Hematopoietic multipotent progenitor cell treated with erythropoietin and hydrocortisone succinate and interleukin-3 and kit ligand, for 4 days (in vitro differentiated cells): ENCODE measurements around the gene RBM18.
A peak's percentile ranks its signal among the peaks of the same experiment; 100 is the strongest.

Experiments used
- DNase-seq: peaks from one replicate; pipeline ENCODE4 v3.0.0-alpha.2; 2015

The RBM18 gene, protein sequence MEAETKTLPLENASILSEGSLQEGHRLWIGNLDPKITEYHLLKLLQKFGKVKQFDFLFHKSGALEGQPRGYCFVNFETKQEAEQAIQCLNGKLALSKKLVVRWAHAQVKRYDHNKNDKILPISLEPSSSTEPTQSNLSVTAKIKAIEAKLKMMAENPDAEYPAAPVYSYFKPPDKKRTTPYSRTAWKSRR

DNA sequence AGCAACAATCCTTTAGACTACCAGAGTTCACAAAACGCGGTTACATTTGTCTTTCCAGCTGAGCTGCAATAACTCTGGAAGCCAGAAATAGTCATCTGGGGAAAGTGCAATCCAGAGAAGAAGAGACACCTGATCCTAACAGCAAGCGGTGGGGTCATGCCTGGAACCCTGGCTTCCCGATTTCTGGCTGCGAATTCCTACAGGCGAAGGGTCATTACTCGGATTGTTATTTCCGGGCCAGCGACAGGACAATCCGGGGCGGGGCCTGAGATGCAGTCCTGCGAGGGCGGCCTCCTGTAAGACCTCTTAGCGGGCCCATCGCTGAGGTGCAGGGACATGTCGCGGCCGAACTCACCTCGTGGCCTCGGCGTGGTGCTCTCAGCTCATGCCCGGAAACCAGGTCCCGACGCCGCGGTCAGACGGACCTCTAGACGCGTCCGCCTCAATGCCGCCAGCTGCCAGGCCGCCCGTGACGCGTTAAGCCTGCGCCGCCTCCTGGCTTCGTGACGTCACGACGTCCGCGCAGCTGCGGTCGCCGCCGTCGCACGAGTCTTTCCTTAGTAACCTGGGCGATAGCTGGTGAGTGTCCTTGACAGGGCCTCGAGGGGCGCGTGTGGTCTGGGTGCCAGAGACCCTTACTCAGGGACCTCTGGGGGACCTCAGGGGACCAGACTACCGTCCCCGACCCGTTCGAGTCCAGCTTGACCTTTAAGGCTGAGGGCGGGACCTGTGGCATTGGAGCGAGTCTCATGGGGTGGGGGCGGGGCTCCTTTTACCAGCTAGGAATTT lies at the start of gene RBM18, which contains the start of gene MRRF:
Gene RBM18 (minus strand): TSS at position 481 of the 789 bp plus-strand sequence. CDS start 3,348 bp downstream, outside the sequence.
Gene MRRF (plus strand): TSS at position 523 of the 789 bp plus-strand sequence. CDS start 6,010 bp downstream, outside the sequence.
- peak; percentile 96 for DNase-seq

DNA sequence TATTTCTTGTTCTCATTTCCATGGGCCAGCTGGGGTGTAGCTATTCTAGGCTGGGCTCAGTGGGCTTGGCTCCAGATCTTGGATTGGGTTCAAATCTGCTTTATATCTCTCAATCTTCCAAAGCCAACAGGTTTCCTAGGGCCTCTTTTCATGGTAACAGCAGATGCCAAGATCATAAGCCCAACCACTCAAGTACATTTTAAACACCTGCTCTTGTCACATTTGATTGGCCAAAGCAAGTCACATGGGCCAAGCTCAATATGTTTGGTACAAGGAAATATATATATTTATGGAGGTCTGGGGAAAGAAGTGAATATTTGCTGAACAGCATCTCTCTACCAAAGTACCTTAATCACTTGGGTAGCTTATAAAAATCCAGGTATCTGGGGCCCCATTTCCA lies 49.5 kb upstream of the RBM18 start:
- DNase-seq: no peak

DNA sequence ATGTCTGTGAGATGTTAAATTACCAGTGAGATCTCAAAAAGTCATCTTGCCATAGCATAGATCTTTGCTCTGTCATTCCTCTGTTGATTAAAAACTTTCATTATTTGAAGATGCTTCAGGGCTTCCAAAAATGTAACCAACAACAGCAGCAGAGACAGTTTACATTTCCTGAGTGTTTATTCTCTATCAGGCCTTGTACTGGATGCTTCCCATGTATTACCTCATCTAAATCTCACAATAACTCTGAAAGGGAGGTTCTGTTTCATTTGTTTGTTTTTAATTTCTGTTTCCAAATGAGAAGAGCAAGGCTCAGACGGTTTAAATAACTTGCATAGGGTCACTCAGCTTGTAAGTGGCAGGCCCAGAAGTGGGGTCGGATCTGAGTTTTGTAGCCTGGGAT lies 45.2 kb upstream of the RBM18 start:
- no peak for DNase-seq

DNA sequence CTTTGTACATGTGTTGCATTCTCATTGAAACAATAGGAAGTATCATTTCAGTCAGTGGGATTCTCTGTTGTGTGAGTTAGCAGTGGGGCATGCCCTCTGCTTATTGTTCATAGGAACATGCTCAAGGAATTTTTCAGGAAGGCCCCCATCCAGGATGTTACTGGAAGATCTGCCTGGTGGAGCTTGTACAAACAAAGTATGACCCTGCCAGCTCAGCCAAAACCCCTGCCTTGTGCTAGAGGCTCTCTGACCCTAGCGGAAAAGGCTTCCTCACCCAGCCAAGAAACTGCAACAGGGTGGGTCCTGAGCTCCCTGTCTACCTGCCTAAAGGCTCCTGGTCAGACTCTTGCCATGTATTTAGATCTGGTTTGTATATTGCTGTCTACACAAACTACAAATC lies 43.3 kb upstream of the RBM18 start:
- no peak for DNase-seq

DNA sequence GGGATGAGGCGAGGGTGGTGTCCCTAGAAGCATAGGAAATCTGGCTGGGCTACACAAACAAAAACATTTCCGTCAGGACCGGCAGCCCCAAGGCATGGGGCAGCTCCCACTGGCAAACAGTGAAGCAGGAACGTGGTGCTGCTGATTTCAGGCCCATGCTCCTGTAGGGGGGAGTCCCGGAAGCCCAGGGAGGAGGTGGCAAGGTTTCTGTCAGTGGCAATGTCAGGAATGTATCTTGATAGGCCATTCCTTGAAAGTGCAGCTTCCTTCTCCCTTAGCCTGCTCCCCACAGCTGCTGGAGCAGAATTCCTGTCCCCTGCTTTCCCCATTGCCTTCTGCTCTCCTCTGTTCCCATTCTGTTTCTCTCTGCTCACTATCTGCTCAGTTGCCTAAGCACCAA lies 42.4 kb upstream of the RBM18 start:
- DNase-seq: no peak

DNA sequence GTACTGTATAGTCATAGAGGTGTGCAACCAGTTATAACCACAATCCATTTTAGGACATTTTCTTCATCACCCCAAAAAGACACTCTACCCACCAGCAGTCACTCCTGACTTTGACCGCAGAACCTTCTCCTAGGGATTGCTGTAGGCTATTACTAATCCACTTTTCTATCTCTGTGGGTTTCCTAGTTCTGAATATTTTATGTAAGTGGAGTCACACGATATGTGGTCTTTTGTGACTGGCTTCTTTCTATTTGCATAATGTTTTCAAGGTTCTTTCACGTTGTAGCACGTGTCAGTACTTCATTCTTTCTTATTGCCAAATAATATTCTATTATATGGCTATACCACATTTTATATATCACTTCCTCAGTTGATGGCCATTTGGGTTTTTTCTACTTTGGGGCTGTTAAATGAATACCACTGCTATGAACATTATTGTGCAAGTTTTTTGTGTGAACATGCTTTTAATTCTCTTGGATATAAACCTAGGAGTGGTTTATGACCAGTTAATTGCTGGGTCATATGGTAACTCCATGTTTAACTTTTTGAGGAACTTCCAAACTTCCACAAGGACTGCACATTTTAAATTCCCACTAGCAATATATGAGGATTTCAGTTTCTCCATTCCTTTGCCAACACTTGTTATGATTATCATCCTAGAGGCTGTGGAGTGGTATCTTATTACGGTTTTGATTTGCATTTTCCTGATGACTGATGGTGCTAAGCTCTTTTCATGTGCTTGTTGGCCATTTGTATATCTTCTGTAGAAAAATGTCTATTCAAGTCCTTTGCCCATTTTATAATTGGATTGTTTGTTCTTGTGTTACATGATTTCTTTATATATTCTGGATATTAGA lies 37.8 kb upstream of the RBM18 start:
- DNase-seq: no peak

DNA sequence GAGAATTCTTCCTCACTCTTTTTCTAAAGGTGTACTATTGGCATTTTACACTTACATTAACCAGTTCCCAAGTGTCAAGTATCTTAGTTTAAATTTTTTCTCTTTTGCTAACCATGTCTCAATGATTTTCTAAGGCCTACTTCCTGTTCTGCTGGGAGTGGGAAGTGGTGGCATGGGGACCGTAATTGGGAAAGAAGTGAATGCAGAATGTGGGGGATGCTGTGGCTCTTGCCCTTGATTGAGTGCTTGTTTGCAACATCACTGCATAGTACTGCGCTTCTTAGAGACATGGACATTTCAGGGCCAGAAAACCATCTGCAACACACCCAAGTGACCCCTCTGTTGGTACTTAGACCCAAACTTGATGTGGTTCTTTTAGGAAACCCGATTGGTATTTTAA lies 32.9 kb upstream of the RBM18 start:
- peak; percentile 44 for DNase-seq

DNA sequence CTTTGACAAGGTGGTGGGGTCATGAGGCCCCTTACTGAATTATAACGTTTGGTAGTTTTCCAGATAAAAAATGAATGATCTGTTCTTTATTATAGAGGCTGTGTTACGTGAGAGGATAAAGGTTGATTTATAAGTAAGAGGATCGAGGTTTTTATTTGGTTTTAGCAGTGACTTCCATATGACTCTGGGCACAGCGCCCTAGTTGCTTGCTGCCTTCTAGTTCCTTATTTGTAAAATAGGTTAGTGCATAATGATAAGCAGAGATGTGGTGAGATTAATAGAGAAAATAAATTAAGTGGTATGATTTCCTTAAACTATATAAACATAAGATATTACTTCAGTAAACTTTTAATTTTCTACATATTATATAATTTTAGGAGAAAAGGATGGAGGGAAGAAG lies 29.9 kb upstream of the RBM18 start:
- DNase-seq: peak; percentile 48

DNA sequence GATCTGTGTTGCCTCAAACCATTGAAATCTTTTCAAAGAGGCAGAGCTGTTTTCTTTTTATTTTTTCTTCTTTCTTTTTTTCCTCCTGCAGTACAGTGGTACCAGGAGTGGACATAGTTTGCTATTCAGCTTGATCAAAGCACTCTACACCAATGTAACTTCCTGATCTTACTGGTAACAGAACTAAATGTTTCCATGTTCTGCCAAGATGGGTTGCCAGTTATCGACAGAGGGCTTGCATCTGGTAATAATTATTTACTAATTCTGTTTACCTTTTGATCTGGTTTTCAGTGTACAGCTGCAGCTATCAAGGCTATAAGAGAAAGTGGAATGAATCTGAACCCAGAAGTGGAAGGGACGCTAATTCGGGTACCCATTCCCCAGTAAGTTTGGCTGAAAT lies 26.8 kb upstream of the RBM18 start:
- no peak for DNase-seq

DNA sequence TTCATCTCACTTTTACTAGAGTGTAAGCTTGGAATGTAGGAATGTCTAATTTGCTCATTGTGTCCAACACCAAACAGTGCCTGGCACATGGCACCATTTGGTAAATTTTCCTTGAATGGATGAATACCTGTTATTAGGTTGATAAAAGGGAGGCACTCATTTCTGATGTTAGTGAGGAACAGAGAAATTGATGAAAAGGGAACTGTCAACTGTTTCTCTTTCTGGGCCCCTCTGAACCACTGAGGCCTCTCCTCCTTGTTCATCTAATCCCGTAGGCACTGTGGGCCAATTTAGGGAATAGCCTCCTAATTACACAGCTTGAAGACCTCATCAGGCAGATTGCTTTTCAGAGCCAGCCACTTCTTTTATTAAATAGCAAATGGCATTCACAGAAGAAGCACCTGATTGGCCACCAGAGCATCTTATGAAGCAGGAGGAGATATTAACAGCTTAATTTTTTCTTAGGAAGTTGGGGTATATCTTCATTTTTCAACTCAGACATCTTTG lies 22.6 kb upstream of the RBM18 start:
- DNase-seq: no peak

DNA sequence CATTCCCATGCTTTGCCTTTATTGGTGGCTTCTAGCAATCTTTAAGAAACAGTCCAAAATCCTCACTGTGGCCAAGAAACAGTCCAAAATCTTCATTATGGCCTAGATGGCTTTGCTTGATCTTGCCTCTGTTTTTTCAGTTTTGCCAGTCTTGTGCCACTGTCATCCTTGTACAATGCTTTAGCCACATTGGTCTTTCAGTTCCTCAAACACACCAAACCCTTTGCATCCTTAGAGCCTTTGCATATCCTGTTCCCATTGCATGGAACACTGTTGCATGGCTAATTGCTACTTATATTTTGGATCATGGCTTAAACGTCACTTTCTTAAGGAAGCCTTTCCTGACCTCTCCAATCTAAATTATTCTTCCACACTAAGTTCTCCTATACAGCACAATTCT lies 22.1 kb upstream of the RBM18 start:
- DNase-seq: no peak

DNA sequence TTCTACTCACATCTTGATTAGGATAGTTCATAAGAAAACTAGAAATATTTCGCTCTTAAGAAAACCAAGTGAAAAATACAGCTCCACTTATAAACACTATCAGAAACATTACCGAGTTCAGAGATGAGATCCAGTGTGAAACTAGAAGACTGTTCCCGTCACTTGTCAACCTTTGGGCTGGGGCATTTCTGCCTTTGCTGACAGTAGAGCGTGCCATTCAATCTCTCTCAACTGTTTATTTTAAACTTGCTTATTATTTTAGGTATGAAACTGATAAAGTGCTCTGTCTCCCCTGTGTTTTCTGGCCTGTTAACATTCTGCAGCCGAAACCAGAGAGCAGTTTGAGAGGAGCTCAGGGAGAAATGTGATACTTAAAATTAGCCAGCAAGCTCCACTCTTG lies 16.7 kb upstream of the RBM18 start:
- DNase-seq: no peak

DNA sequence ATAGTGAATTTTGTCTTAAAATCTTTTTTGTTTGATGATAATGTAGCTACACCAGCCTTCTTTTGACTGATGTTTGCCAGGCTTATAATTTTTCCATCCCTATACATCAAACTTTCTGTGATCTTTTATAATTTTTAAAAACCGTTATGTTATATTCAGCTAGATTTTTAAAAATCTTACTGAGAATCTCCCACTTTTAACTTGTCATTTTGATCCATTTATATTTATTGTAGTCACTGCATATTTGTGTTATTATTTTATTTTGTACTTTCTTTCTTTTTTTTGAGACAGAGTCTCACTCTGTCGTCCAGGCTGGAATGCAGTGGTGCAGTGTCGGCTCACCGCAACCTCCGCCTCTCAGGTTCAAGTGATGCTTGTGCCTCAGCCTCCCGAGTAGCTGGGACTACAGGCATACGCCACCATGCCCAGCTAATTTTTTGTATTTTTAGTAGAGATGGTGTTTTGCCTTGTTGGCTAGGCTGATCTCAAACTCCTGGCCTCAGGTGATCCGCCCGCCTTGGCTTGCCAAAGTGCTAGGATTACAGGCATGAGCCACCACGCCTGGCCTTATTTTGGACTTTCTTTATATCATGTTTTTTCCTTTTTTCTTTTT lies 12.8 kb upstream of the RBM18 start:
- no peak for DNase-seq

DNA sequence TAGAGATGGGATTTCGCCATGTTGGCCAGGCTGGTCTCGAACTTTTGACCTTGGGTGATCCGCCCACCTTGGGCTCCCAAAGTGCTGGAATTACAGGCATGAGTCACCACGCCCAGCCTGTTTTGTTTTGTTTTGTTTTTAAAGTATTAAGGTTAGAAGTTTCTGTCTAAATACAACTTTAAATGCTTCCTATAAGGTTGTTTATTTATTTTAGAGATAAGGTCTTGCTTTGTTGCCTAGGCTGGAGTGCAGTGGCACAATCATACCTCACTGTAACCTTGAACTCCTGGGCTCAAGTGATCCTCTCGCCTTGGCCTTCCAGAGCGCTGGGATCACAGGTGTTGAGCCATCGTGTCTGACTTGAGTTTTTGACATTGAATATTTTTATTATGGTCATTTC lies 11.5 kb upstream of the RBM18 start:
- no peak for DNase-seq

DNA sequence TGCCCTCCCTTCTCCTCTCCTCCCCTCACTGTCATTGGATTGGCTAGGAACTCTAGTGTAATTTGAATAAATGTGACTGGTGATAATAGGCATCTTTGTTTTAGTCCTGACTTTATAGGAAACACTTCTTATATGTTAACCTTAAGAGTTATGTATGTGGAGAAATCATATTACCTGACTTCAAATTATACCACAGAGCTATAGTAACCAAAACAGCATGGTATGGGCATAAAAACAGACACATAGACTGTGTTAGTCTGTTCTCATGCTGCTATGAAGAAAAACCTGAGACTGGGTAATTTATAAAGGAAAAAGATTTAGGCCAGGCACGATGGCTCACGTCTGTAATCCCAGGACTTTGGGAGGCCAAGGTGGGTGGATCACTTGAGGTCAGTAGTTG lies 9.4 kb upstream of the RBM18 start:
- DNase-seq: no peak

DNA sequence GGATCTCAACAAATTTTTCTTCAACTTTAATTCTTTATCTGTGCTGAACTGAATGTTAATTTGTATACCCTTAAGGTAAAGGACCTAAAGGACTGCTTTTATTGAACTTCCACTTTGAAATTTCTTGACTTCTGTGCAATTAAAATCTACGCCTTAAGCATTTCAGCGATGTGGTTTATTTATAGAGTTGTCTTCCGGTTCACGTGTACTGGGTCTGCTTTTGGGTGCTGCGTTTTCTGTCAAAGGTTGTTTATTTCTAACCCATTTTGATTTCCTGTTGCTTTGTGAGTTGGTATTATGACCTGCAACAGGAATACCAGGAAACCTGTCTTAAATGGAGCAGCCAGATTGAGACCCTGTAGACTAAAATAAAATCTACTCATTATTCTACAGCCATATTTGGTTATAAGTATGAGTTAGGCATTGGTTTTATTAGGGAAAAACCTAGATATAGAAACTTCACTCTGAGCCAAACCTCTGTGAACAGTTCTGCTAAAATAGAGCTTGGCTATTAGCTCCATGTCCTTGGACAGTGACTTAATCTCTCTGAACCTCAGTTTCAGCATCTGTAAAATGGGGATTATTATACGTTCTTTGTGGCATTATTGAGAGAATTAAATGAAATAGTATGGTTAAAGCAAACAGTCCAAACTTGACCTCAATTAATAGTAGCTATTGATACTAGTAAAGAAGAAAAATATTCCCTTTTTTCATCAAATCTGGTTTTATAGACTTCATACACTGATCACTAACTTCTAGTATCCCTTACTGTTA lies 3.6 kb upstream of the RBM18 start:
- DNase-seq: no peak

DNA sequence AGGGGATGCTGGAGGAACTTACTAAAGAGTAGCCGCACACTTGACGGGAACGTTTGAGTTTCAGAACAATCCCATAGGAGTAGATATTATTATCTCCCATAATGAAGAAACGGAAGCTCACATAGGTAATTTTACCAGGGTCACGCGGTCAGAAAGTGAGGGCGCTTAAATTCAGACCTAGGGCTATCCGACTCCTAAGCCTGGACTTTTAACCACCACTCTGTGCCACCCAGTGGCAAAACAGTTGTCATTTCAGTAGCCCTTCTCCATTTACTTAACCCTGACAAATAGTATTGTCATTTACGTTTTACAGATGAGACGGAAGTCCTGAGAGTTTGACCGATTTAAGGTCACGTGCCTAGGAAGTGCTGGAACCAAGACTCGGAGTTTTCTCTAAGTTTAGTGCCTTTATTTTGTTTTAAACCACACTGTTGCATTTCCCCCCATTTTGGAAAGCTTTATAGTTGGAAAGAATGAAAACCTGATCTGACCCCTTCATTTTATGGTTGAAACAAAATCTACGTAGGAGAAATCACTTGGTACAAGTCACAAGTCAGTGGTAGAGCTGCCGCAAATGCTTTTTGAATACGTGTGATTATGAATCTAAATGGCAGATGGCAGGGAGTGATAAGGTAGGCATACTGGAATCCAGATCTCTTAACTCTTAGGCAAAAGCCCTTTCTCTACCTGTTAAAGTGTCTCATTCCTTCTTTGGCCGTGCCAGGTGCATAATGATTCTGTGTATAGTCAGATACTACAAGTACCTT lies 692 bp upstream of the RBM18 start:
- peak; percentile 87 for DNase-seq

DNA sequence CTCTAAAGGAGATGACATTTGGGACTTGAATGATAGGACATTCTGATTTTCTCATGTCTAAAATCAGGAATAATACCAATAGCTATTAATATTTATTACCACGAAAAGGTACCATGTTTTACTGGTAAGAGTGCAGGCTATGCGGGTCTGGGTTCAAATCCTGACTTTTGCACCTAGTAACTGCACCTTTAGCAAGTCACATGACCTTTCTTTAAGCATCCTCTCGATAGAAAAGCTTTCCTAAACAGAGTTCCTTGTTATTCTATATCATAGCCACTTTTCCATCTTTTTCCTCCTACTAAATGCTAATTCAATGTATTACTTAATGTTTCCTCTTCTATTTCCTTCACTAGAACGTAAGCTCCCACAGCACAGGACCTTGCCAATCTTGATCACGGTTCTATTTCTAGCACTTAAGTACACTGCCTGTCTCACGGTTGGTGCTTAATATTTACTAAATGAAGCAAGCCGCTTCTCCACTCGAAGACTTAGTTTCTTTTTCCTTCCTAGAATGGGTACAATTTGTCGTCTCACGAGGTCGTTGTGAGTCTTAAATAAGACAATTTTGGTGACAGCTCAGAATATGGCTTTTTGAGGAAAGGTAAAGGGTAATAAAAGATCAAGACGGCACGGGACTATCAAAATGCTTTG lies 816 bp downstream of the RBM18 start:
- DNase-seq: peak; percentile 46

DNA sequence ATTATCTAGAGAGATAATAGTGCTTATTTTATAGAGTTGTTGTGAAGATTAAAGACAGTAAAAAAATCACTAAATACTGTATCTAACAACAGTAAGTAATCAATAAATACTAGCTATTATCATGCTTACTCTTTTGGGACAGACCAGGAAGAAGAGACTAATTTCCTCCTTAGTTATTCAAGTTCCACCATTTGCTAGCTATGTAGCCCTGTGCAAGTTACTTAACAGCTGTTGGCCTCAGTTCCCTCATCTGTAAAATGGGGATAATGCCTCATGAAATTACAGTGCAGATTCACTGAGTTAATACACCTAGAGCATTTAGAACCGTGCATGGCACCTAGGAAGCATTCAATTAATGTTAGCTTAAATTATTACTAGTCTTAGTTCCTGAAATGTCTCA lies 2.6 kb downstream of the RBM18 start:
- DNase-seq: no peak

DNA sequence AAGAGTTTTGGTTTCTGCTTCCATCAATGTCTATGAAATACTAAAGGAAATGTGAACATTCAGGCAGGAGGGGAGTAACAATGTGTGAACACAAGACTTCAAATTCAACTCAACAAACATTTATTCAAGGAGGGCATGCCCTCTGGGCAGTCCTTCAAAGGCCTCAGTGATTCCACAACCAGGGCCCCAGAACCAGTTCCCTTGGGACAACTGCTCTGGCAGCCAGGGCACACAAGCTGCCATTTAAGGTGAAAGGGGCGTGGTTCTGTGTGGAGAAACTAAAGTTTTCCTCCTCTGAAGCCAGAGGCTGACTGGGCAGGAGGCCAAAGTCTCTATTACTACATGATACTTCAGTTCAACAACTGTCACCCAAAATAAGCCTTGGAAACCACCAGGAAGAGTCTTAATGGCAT lies 3.2 kb downstream of the RBM18 start:
- DNase-seq: peak; percentile 39

DNA sequence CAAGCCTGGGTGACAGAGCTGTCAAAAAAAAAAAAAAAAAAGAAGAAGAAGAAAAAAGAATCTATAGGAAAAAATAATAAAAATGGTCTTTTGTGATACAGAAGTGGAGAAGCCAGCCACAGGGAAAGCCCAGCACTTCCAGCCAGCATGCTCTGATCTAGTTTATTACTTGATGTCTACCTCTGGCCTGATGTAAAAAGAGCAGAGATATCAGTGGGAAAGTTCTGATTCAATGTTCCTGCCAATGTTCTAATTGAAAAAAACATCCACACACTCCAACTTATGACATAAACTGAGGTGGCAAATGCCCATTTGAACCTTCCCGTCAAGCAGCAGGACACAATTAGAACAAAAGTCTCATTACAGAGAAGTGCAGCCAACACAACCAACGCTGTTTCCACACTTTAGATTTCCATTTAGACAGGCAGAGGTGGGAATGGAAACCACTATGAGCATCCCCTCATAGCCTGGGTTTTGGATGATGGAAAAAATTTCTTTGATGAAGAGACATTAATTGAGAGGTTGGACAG lies 5.7 kb downstream of the RBM18 start:
- no peak for DNase-seq
